Testis (tissue), 3 donors: Measurements from ENCODE around the gene SNX7. TPM values are rescaled to one million over a fixed set of nuclear protein-coding genes. Genes with fewer than 3 reads are reported as not detected.

Source experiments
- DNase-seq: peaks from one replicate; pipeline ENCODE4 v3.0.0-alpha.2; 2019
- H3K27ac ChIP-seq, 2 donors: fragments of 200-600 bp; sonication (generic); one replicate each; pipeline ENCODE4 v1.5.1; 2019
- H3K27me3 ChIP-seq: fragments of 200-600 bp; sonication (generic); one replicate; pipeline ENCODE4 v1.5.1; 2019
- H3K36me3 ChIP-seq: fragments of 200-600 bp; sonication (generic); one replicate; pipeline ENCODE4 v1.5.1; 2017; ENCODE audit warnings: low read depth; ENCODE audit errors: missing control alignments
- H3K4me1 ChIP-seq: fragments of 200-600 bp; sonication (generic); one replicate; pipeline ENCODE4 v1.5.1; 2019
- H3K4me3 ChIP-seq, 2 donors: fragments of 200-600 bp; sonication (generic); one replicate each; pipeline ENCODE4 v1.5.1; 2017 to 2019
- H3K9me3 ChIP-seq: fragments of 200-600 bp; sonication (generic); one replicate; pipeline ENCODE4 v1.5.1; 2017
- CTCF ChIP-seq, 3 experiments: fragments of 450-650 bp in 2 of 3; fragments of 200-600 bp in 1 of 3; sonication (generic) in 1 of 3; IDR thresholded peaks; one replicate each; pipeline ENCODE4 v1.5.1; 2016 to 2019; ENCODE audit warnings: antibody characterized with exemption in 3 of 3, mild to moderate bottlenecking in 2 of 3, moderate library complexity in 1 of 3
- POLR2A ChIP-seq: fragments of 450-650 bp; IDR thresholded peaks from one replicate; pipeline ENCODE4 v1.6.1; 2017; ENCODE audit warnings: antibody characterized with exemption, mild to moderate bottlenecking, moderate library complexity
- WGBS, 2 donors: methylation state at CpG; one replicate each; pipeline ENCODE4 v1.1.5; 2018; 5-methylcytosine and 5-hydroxymethylcytosine counted together
- intact Hi-C: fragments of 100-400 bp; cut with DNase I; formaldehyde crosslinking; loops from one replicate; pipeline ENCODE4 v1.15.1; 2023; ENCODE audit warnings: low total_unique reads
- polyA plus RNA-seq: library from polyadenylated mRNA; stranded (reverse); fragments of 350-450 nt; fragmentation: Illumina TruSeq; extraction: RNeasy Lipid Tissue Mini Kit (QIAGEN cat#74804); gene quantifications from one replicate; pipeline ENCODE4 v1.2.3, GENCODE V29; 2014; ENCODE audit warnings: low read depth, low replicate concordance; ENCODE audit not compliant: insufficient read depth
- total RNA-seq, 2 donors: library from RNA; depleted of rRNA; stranded (reverse); fragments of >200 nt; gene quantifications; one replicate each; pipeline ENCODE4 v1.2.3, GENCODE V29; 2016

SNX7 gene
- total and polyA plus RNA-seq, 3 donors from 2014 or later: 29.7 to 36.2 (median 32.0) TPM

- no peaks in the 10 kb centered on the region for H3K4me1 ChIP-seq
- H3K9me3 ChIP-seq: no peaks in the 10 kb centered on the region
- H3K36me3 ChIP-seq: no peaks in the 10 kb centered on the region
- no peaks in the 10 kb centered on the region for H3K27me3 ChIP-seq
- H3K4me3 ChIP-seq: no peak overlapping the region
- TF ChIP-seq POLR2A: no peak
- no peak for TF ChIP-seq CTCF (IDR thresholded peaks at IDR 0.05)
- H3K27ac ChIP-seq: no peak overlapping the region
- intact Hi-C loops: no loop called here
- 77 to 100% methylated on average over 1 of the region's 1 CpG for whole genome bisulfite sequencing, 2 donors
- no peak for DNase-seq
These were observed 134.5 kb downstream of the SNX7 start for GRCh38 chr1:98796049-98796448.

- H3K9me3 ChIP-seq: no peaks in the 10 kb centered on the region
These were observed 136.0 kb downstream of the SNX7 start for GRCh38 chr1:98797506-98797905.

More at GRCh38 chr1:98797506-98797905, 136.0 kb downstream of the SNX7 start:
- Histone ChIP-seq H3K4me3 (no peak overlapping the region), H3K4me1 (no peaks in the 10 kb centered on the region), H3K27ac (no peak overlapping the region), H3K36me3 (no peaks in the 10 kb centered on the region), H3K27me3 (no peaks in the 10 kb centered on the region)
- intact Hi-C loops: no loop called here
- TF ChIP-seq POLR2A: no peak
- no peak for TF ChIP-seq CTCF (IDR thresholded peaks at IDR 0.05)
- DNase-seq: no peak
- 81 to 92% methylated on average over 2 of the region's 2 CpGs for WGBS, 2 donors
